ENCODE data around the gene NAGS.

The NAGS gene

GRCh38 chr17:43974382-43975266 lies 29.8 kb upstream of the NAGS start:
- TF ChIP-seq CTCF (IDR thresholded peaks at IDR 0.05; ENCODE audit: insufficient read depth, low read length, poor library complexity, severe bottlenecking), result no peak
- TF ChIP-seq EZH2phosphoT487 (conservative IDR thresholded peaks at IDR 0.05; ENCODE audit: low read length), result no peak
- Histone ChIP-seq H3K9me3 (ENCODE audit: insufficient read depth, low read length) (no peaks in the 10 kb centered on the region), H4K20me1 (ENCODE audit: low read depth, low read length) (no peaks in the 10 kb centered on the region), H3K9ac (ENCODE audit: low read length) (no peak overlapping the region), H3F3A (ENCODE audit: insufficient read depth) (no peaks in the 10 kb centered on the region), H3K27ac (ENCODE audit: low read depth, low read length) (no peak overlapping the region), H3K27me3 (ENCODE audit: low read length) (no peaks in the 10 kb centered on the region), H3K79me2 (ENCODE audit: insufficient read depth, low read length) (no peaks in the 10 kb centered on the region), H3K36me3 (ENCODE audit: low read length) (no peaks in the 10 kb centered on the region), H3K4me2 (ENCODE audit: low read depth, low read length, poor library complexity, severe bottlenecking) (no peak overlapping the region), H3K4me3 (ENCODE audit: insufficient read depth, low read length, poor library complexity, severe bottlenecking) (no peak overlapping the region), H2AFZ (ENCODE audit: low read depth, low read length, severe bottlenecking) (no peak overlapping the region), H3K9me2 (replicated peaks; ENCODE audit: insufficient read depth, low read length) (no peaks in the 10 kb centered on the region)

GRCh38 chr17:43975898-43976297 lies 28.5 kb upstream of the NAGS start:
- Histone ChIP-seq H3F3A (ENCODE audit: insufficient read depth) (no peaks in the 10 kb centered on the region), H3K27me3 (ENCODE audit: low read length) (no peaks in the 10 kb centered on the region), H2AFZ (ENCODE audit: low read depth, low read length, severe bottlenecking) (no peak overlapping the region), H3K4me3 (ENCODE audit: insufficient read depth, low read length, poor library complexity, severe bottlenecking) (no peak overlapping the region), H3K79me2 (ENCODE audit: insufficient read depth, low read length) (no peaks in the 10 kb centered on the region), H3K9me3 (ENCODE audit: insufficient read depth, low read length) (no peaks in the 10 kb centered on the region), H3K27ac (ENCODE audit: low read depth, low read length) (no peak overlapping the region), H3K36me3 (ENCODE audit: low read length) (no peaks in the 10 kb centered on the region), H3K9me2 (replicated peaks; ENCODE audit: insufficient read depth, low read length) (no peaks in the 10 kb centered on the region), H3K9ac (ENCODE audit: low read length) (no peak overlapping the region), H3K4me2 (ENCODE audit: low read depth, low read length, poor library complexity, severe bottlenecking) (no peak overlapping the region), H4K20me1 (ENCODE audit: low read depth, low read length) (no peaks in the 10 kb centered on the region)
- no peak for TF ChIP-seq EZH2phosphoT487 (conservative IDR thresholded peaks at IDR 0.05; ENCODE audit: low read length)
- no peak for TF ChIP-seq CTCF (IDR thresholded peaks at IDR 0.05; ENCODE audit: insufficient read depth, low read length, poor library complexity, severe bottlenecking)

- H3K4me3 ChIP-seq (ENCODE audit: insufficient read depth, low read length, poor library complexity, severe bottlenecking), result no peak overlapping the region
- H4K20me1 ChIP-seq (ENCODE audit: low read depth, low read length), result no peaks in the 10 kb centered on the region
- H3F3A ChIP-seq (ENCODE audit: insufficient read depth), result no peaks in the 10 kb centered on the region
- TF ChIP-seq EZH2phosphoT487 (conservative IDR thresholded peaks at IDR 0.05; ENCODE audit: low read length) (no peak), CTCF (IDR thresholded peaks at IDR 0.05; ENCODE audit: insufficient read depth, low read length, poor library complexity, severe bottlenecking) (no peak)
- H3K27ac ChIP-seq (ENCODE audit: low read depth, low read length), result no peak overlapping the region
- H3K9me2 ChIP-seq (replicated peaks; ENCODE audit: insufficient read depth, low read length), result no peaks in the 10 kb centered on the region
- H3K9ac ChIP-seq (ENCODE audit: low read length), result no peak overlapping the region
- no peak overlapping the region for H2AFZ ChIP-seq (ENCODE audit: low read depth, low read length, severe bottlenecking)
- no peaks in the 10 kb centered on the region for H3K36me3 ChIP-seq (ENCODE audit: low read length)
- H3K4me2 ChIP-seq (ENCODE audit: low read depth, low read length, poor library complexity, severe bottlenecking), result no peak overlapping the region
- no peaks in the 10 kb centered on the region for H3K79me2 ChIP-seq (ENCODE audit: insufficient read depth, low read length)
- H3K27me3 ChIP-seq (ENCODE audit: low read length), result no peaks in the 10 kb centered on the region
- no peaks in the 10 kb centered on the region for H3K9me3 ChIP-seq (ENCODE audit: insufficient read depth, low read length)
Observed at GRCh38 chr17:43976963-43977837, 27.2 kb upstream of the NAGS start.
